Measurements from ENCODE around the gene TRIO.
"Not testable (repeated sequence)": the region's sequence is repeated elsewhere in the genome, so short reads cannot be mapped to it uniquely, and the experiment has no call there.

TRIO gene

GRCh38 chr5:14359069-14360043, 216.2 kb downstream of the TRIO start:
- no peak for DNase-seq (ENCODE audit: low spot score)

GRCh38 chr5:14362491-14362890, 219.3 kb downstream of the TRIO start:
- no peak for DNase-seq (ENCODE audit: low spot score)

- no peak for DNase-seq (ENCODE audit: low spot score)
Measured at GRCh38 chr5:14364096-14364495, 221.0 kb downstream of the TRIO start.

GRCh38 chr5:14364576-14365472, 221.7 kb downstream of the TRIO start:
- no peak for DNase-seq (ENCODE audit: low spot score)

GRCh38 chr5:14365831-14366430, 222.8 kb downstream of the TRIO start:
- DNase-seq (ENCODE audit: low spot score) = peak; percentile 12

- no peak for DNase-seq (ENCODE audit: low spot score)
Measured at GRCh38 chr5:14366763-14367162, 223.6 kb downstream of the TRIO start.

- no peak for DNase-seq (ENCODE audit: low spot score)
Measured at GRCh38 chr5:14367364-14367763, 224.2 kb downstream of the TRIO start.

GRCh38 chr5:14369780-14370179, 226.6 kb downstream of the TRIO start:
- DNase-seq (ENCODE audit: low spot score) = no peak

- DNase-seq (ENCODE audit: low spot score) = no peak
Measured at GRCh38 chr5:14370386-14370785, 227.2 kb downstream of the TRIO start.

GRCh38 chr5:14373685-14374084, 230.5 kb downstream of the TRIO start:
- no peak for DNase-seq (ENCODE audit: low spot score)

GRCh38 chr5:14374100-14374499, 231.0 kb downstream of the TRIO start:
- no peak for DNase-seq (ENCODE audit: low spot score)

GRCh38 chr5:14376789-14377188, 233.6 kb downstream of the TRIO start:
- DNase-seq (ENCODE audit: low spot score) = no peak

- no peak for DNase-seq (ENCODE audit: low spot score)
Measured at GRCh38 chr5:14379739-14380497, 236.8 kb downstream of the TRIO start.

GRCh38 chr5:14380712-14381111, 237.6 kb downstream of the TRIO start:
- DNase-seq (ENCODE audit: low spot score) = no peak

- DNase-seq (ENCODE audit: low spot score) = no peak
Measured at GRCh38 chr5:14382640-14383039, 239.5 kb downstream of the TRIO start.

GRCh38 chr5:14383923-14384322, 240.8 kb downstream of the TRIO start:
- DNase-seq (ENCODE audit: low spot score) = no peak

- DNase-seq (ENCODE audit: low spot score) = no peak
Measured at GRCh38 chr5:14385019-14385418, 241.9 kb downstream of the TRIO start.

- no peak for DNase-seq (ENCODE audit: low spot score)
Measured at GRCh38 chr5:14386884-14387624, 243.9 kb downstream of the TRIO start.

GRCh38 chr5:14388741-14389140, 245.6 kb downstream of the TRIO start:
- no peak for DNase-seq (ENCODE audit: low spot score)

GRCh38 chr5:14392552-14392951, 249.4 kb downstream of the TRIO start:
- not testable (repeated sequence) for DNase-seq (ENCODE audit: low spot score)

- no peak for DNase-seq (ENCODE audit: low spot score)
Measured at GRCh38 chr5:14394365-14394764, 251.2 kb downstream of the TRIO start.
